Stimulated activated CD4-positive, alpha-beta T cell treated with anti-CD3 and anti-CD28 coated beads, Interleukin-1b, Interleukin-23, amount 100 ng/mL, for 1 hour (primary cell): ENCODE results near the gene TUBGCP6.
A peak's percentile ranks its signal among the peaks of the same experiment; 100 is the strongest.

Experiments used
- DNase-seq, 2 donors: peaks; one replicate each; pipeline ENCODE4 v3.0.0-alpha.2; 2020; ENCODE audit warnings: low read depth in 2 of 2

TUBGCP6 gene

DNA sequence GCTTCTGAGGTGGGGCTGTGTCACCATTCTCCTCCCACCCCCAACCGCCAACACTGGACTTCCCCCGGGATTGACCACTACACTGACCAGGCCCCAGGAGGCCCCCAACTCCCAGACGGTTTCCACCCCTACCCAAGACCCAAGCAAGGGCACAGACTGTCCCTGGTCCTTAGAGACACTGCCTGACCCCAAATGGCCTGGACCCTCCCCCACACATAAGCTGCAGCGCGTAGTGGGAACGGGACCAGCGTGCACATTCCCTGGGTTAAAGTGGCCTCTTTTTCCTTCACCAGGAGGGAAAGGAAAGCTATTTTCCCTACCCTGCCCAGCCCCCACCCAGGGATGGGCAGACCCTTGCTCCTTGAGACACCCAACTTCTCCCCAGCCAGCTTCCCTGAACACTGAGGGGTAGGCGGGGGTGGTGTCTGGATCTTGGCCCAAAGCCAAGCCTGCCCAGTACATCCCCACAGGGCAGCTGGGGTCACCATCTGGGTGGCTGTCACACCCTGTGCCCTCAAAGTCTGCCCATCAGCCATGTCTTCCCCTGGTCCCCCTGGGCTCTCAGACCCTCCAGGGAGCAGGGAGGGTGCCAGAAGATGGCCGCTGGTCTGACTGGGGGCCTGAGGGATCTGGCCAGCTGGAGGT is 18.3 kb upstream of the TUBGCP6 start:
- no peak for DNase-seq

DNA sequence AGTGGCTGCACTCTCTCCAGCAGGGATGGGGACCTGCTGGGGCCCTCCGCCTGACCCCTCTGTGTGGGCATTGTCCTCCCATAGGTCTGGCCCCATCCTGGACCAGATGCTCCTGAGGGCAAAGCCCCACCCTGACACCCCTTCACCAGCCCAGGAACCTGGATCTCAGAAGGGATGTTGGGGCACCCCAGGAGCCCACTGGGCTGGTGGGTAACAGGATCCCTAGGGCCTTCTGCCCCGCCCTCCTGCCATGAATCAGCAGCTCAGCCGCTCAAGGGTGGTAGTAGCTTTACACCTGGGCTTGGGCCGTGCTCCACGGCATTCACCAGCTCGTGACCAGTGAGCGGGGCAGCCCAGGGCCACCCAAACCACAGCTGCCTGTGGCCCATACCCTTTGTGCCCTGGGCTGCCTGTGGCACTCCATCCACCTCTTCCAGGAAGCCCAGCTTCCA is 17.7 kb upstream of the TUBGCP6 start:
- no peak for DNase-seq

GRCh38 chr22:50261615-50262459 is 17.0 kb upstream of the TUBGCP6 start, which contains the start of gene MAPK12:
MAPK12 (minus strand) TSS chr22:50261683; CDS start chr22:50261509, 174 bp downstream.
- DNase-seq, result no peak

DNA sequence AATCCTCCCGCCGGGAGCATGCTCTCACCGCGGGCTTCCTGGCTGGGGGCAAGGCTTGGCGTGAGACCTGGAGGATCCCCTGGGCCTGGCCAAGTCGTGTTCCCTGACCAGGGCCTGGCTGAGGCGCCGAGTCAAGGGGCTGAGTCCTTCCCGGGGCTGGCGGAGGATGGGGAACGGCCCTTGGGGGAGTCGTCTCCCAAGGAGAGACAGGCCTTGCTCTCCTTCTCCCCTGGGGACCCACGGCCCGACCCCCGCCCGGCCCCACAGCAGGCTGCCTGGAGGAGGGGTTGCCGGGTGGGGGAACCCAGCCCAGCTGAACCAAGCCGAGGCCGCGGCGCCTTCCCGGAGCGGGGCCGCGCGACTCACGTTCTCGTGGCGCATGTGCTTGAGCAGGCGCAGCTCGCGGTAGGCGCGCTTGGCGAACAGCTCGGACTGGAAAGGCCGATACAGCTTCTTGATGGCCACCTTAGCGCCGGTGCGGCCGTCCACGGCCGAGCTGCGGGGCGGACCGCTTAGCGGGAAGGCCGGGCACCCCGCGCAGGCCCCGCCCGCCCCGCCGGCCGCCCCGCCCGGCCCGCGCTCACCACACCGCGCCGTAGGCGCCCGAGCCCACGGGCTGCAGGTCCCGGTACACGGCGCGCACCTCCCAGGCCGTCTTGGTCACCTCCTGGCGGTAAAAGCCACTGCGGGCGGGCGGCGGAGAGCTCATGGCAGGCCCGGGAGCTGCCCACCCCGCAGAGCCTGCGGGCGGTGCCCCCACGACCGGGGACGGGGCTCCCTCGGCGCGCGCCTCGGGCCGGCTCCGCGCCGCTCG is 16.2 kb upstream of the TUBGCP6 start:
- DNase-seq, result no peak

GRCh38 chr22:50260434-50260800 is 15.6 kb upstream of the TUBGCP6 start:
- no peak for DNase-seq

- DNase-seq, result no peak
Observed at GRCh38 chr22:50259302-50259701, 14.5 kb upstream of the TUBGCP6 start.

- no peak for DNase-seq
Observed at GRCh38 chr22:50258361-50259292, 13.8 kb upstream of the TUBGCP6 start.

GRCh38 chr22:50257451-50258360 is 12.9 kb upstream of the TUBGCP6 start:
- no peak for DNase-seq

DNA sequence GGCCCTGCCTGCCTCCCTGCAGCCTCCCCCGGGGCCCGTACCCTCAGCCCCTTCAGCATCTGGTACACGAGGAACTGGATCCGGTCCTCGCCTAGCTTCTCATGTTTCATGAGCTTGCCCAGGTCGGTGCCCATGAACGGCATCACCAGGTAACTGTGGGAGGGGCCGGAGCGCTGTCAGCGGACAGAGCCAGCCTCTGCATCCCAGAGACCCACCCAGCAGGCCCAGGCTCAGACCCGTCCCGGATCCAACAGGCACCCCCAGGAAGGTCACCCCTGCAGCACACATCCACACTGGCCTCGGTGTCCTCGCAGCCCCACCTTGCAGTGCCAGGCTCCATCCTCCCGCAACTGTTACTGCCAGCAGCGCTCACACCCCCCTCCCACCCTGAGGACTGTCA is 12.2 kb upstream of the TUBGCP6 start:
- DNase-seq, result no peak

DNA sequence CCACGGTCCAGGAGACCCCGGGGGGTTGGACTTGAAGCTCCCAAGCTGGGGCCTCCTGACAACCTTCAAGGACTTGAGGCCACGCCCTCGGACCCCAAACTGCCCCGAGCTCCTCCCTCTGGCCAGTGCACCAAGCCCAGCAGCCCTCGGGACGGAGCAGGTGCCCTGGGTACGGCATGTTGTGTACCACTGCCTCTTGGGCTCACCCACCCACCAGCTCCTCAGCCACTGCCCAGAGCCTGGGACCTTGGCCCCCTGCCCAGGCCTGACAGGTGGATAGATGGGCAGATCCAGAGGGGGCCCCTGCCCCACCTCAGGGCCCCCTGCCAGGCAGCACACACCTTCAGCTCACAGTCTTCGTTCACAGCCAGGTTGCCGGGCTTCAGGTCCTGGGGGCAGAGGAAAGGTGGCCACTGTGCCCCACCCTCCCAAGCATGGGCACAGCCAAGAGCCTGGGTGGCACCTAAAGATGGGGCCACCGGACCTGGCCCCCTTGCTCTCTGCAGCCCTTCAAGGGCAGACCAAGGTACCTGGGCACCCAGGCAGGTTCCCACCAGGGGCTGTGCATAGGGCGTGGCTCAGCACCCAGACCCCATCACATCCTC is 11.5 kb upstream of the TUBGCP6 start:
- DNase-seq, result no peak

DNA sequence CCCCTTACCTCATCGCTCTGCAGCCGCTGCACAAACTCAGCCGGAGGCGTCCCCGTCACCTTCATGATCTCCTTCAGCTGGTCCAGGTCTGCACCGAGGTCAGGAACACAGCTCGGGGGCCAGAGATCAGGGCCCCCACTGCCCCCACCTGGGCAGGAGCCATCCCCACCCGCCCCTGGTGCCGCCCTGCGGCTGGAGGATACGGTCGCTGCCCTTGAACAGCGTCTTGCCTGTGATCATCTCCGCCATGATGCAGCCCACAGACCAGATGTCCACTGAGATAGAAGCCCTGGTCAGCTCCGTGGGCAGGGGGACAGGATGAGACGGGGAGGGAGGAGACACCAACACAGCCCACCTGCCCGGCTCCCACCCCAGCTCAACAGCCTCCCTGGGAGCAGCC is 10.8 kb upstream of the TUBGCP6 start:
- DNase-seq, result no peak

DNA sequence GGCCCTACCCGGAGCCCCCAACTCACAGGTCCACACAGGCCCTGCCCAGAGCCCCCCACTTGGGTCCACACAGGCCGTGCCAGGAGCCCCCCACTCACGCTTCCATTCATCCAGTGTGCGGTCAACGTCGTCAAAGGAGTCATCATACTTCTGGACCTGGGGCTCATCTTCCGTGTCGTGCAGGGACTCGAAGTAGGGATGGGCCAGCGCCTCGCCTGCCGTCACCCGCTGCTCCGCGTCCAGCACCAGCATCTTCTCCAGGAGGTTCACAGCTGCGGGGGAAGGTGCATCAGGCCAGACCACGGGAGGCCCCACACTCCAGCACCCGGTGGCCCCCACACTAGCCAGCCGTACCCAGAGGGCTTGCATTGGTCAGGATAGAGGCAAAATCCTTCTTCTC is 10.3 kb upstream of the TUBGCP6 start:
- DNase-seq, result no peak

GRCh38 chr22:50253941-50254340 is 9.1 kb upstream of the TUBGCP6 start:
- DNase-seq, result no peak

DNA sequence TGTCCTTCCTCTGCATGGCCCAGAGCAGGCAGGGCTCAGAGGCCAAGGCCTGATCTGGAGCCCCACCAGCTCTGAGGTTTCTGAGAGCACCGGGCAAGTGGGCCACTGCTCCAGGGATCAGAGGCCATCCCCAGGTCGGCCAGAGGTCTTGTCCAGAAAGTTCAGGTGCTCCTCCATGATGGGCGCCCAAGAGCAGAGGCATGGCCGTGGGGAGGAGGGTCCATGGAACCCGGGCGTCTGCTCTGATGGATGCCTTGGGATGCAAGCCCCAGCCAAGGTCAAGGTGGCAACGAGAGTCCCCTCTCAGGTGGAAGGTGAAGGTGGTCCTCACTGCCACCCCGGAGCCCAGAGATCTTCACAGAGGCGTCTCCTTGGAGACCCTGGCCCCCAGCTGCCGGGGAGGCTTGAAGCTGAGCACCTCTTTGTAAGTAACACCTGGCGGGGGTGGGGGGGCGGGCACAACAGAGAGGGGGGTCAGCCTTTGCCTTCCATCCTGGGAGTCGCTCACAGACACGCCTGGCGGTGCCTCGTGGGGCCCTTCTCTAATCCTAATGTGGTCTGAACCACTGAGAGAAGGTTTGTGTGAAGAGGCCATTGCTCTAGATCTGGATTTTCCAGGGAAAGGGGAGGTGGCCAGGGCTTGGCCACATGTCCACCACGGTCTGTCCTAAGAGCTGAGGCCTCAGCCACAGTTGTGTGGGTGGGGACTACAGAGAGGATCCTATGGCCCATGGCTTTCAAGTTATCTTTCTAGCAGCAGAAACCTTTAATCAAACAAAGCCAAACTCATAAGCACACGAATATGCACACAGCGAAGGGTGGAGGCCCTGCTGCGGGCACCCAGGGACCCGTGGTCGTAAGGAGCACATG is 8.5 kb upstream of the TUBGCP6 start:
- no peak for DNase-seq

DNA sequence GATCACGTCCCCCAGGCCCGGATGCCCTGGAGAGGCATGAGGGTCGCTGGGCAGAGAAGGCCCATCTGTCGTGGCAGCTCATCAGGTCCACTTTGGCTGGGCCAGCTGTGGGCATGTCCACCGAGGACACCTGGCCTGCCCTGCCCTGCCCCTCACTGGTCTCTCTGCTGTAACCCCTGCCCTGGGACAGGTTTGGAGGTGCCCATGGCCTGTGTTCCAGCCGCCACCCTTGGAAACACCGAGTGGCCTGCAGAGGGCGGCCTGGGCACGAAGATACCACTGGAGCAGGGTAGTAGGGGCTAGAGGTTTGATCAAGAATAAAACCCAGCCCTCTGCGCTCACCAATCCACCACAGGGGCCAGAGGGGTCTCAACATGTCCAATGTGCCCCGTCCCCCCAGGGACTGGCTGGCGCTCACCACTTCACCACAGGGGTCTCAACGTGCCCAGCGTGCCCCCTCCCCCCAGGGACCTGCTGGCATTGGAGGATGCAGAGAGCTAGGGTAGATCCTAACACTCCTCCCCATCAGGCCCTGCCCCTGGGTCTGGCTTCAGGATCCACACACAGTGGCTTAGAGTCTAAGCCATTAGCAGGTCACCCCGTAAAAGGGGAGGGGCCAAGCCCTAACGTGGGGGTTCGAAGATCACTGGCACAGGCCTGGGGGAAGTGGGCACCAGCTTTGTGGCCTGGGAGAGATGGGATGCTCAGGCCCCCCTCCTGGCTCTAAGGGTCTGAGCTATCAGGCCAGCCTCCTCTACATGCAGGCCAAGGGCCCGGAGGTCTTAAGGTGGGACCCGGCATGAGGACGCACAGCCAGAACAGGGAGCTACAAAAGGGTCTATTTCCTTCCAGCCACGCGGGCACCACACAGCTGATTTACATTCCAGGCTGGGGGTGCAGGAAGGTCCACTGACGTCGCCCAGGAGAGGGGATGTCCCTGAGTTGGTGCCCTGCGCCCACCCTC is 7.5 kb upstream of the TUBGCP6 start:
- DNase-seq, result peak; percentile 42 to 51

DNA sequence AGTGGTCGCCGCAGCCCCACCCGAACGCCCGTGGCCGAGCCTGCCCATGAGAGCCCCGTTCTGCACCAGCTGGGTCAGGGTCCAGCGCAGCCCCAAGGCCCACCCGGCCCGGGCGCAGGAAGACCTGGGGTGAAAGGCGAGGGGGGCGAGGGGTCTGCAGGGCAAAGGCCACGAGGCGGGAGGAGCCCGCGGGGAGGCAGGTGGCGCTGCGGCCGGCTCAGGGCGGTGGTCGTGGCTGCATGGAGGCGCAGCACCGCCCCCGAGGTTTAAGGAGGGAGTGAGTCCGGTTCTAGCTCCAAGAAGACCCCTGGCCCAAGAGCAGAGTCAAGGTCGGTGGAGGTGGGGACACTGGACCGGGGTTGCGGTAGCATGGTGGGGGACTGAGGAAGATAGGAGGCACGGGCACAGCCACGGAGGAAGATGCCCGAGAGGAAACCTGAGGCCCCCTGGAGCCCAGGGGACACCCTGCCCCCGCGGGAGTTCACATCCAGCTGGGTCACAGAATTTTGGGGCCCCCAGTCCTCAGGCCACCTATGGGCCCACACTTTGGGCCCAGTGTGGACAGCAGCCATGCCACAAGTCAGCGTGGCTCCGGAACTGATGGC is 6.8 kb upstream of the TUBGCP6 start:
- DNase-seq, result no peak
